SK-N-SH treated with all-trans-retinoic acid at 6 μM for 48 hours (cell line): Measurements from ENCODE around the gene PLTP.

Source experiments
- CSDC2 ChIP-seq: fragments of 250-450 bp; sonication (Bioruptor Pico); IDR thresholded peaks from 2 replicates; pipeline ENCODE4 v1.5.0; 2020; ENCODE audit warnings: mild to moderate bottlenecking, moderate library complexity
- PATZ1 ChIP-seq: fragments of 250-450 bp; sonication (Bioruptor Pico); IDR thresholded peaks from 2 replicates; pipeline ENCODE4 v1.8.0; 2020; ENCODE audit warnings: mild to moderate bottlenecking, moderate library complexity, borderline replicate concordance
- POU6F1 ChIP-seq: fragments of 250-450 bp; sonication (Bioruptor Pico); IDR thresholded peaks from 2 replicates; pipeline ENCODE4 v1.8.0; 2021; ENCODE audit warnings: low read depth, mild to moderate bottlenecking, moderate library complexity, borderline replicate concordance
- TSHZ2 ChIP-seq: fragments of 250-450 bp; sonication (Bioruptor Pico); IDR thresholded peaks from 2 replicates; pipeline ENCODE4 v1.5.0; 2020; ENCODE audit warnings: mild to moderate bottlenecking, moderate library complexity
- ZFP3 ChIP-seq: fragments of 250-450 bp; sonication (Bioruptor Pico); IDR thresholded peaks from 2 replicates; pipeline ENCODE4 v1.5.0; 2020; ENCODE audit warnings: mild to moderate bottlenecking, moderate library complexity
- ZFP30 ChIP-seq: fragments of 450-650 bp; formaldehyde crosslinking; IDR thresholded peaks from 2 replicates; pipeline ENCODE4 v1.5.0; 2022; ENCODE audit warnings: mild to moderate bottlenecking, moderate library complexity
- ZNF565 ChIP-seq: fragments of 450-650 bp; formaldehyde crosslinking; conservative IDR thresholded peaks from 2 replicates; pipeline ENCODE4 v1.5.0; 2020; ENCODE audit warnings: low read depth, mild to moderate bottlenecking, moderate library complexity
- ZNF70 ChIP-seq: fragments of 450-650 bp; formaldehyde crosslinking; IDR thresholded peaks from 2 replicates; pipeline ENCODE4 v1.5.0; 2020; ENCODE audit warnings: mild to moderate bottlenecking, moderate library complexity

GRCh38 chr20:45893831-45894230 is 18.1 kb downstream of the PLTP start:
- no peak for TF ChIP-seq PATZ1 (CRISPR knock-in tag)
- no peak for TF ChIP-seq CSDC2 (CRISPR knock-in tag)
- no peak for TF ChIP-seq ZFP30 (CRISPR knock-in tag)
- TF ChIP-seq POU6F1, result no peak
- no peak for TF ChIP-seq ZNF565
- TF ChIP-seq TSHZ2 (CRISPR knock-in tag), result no peak
- TF ChIP-seq ZFP3 (CRISPR knock-in tag), result no peak
- TF ChIP-seq ZNF70, result no peak
